ENCODE data around the gene ADARB2. TPM values are rescaled to one million over a fixed set of nuclear protein-coding genes. Genes with fewer than 3 reads are reported as not detected.

Gene ADARB2
- total RNA-seq, 4 donors from 2014 or later: 2.3 to 3.7 (median 2.6) TPM

DNA sequence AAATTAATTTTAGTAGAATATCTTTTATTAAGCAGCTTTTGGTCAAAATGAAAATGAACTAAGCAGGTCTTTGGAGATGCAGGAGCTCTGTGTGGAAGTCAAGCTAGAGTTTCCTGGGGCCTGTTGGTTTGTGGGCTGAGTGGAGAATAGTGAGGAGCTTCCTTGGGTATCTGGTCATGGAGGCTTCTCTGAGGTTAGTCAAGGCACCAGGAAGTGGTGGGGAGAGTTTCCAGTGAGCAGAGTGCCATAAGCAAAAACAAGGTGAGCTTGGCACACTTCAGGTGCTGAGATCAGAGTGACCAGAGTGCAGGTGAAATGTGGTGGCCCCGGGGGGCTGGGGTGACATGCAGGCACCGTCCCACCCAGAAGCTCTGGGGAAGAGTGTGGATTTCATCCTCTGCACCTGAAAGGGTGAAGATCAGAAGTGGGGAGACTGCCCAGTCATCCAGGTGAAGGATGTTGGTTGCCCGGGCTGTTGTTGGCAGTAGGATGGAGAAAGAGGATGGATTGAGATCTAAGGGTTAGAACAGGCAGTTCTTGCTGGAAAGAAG is 603.8 kb downstream of the ADARB2 start:
- Histone ChIP-seq H3K27me3 (no peaks in the 10 kb centered on the region), H3K4me1 (no peaks in the 10 kb centered on the region), H3K27ac (replicated peaks in 1 of 4) (no peak overlapping the region), H3K36me3 (peaks cover 17 to 52% (median 36%) of the 10 kb centered on the region in 4 donors), H3K9me3 (peaks cover 0 to 5% (median 2%) of the 10 kb centered on the region in 4 donors), H3K4me3 (no peak overlapping the region)
- intact Hi-C loops (cut with DNase I): no loop called here
- TF ChIP-seq POLR2A (IDR thresholded peaks at IDR 0.05; ENCODE audit: low read depth): no peak
- TF ChIP-seq, protein P1, sequence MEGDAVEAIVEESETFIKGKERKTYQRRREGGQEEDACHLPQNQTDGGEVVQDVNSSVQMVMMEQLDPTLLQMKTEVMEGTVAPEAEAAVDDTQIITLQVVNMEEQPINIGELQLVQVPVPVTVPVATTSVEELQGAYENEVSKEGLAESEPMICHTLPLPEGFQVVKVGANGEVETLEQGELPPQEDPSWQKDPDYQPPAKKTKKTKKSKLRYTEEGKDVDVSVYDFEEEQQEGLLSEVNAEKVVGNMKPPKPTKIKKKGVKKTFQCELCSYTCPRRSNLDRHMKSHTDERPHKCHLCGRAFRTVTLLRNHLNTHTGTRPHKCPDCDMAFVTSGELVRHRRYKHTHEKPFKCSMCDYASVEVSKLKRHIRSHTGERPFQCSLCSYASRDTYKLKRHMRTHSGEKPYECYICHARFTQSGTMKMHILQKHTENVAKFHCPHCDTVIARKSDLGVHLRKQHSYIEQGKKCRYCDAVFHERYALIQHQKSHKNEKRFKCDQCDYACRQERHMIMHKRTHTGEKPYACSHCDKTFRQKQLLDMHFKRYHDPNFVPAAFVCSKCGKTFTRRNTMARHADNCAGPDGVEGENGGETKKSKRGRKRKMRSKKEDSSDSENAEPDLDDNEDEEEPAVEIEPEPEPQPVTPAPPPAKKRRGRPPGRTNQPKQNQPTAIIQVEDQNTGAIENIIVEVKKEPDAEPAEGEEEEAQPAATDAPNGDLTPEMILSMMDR (IDR thresholded peaks at IDR 0.05): no peak
- peak; percentile 68 for DNase-seq (ENCODE audit: extremely low spot score)
- WGBS: 100% methylated on average over 3 of the region's 3 CpGs

GRCh38 chr10:1132584-1132983 is 604.7 kb downstream of the ADARB2 start:
- TF ChIP-seq POLR2A (IDR thresholded peaks at IDR 0.05; ENCODE audit: low read depth): no peak
- no peak for TF ChIP-seq POLR2AphosphoS5 (IDR thresholded peaks at IDR 0.05)
- TF ChIP-seq, protein P1 (IDR thresholded peaks at IDR 0.05): no peak
- TF ChIP-seq EP300 (IDR thresholded peaks at IDR 0.05): no peak
- no peak overlapping the region for H3K27ac ChIP-seq (replicated peaks in 1 of 4)
- peak; percentile 47 for DNase-seq (ENCODE audit: extremely low spot score)
- intact Hi-C loops (cut with DNase I): no loop called here
- peaks cover 17 to 62% (median 43%) of the 10 kb centered on the region in 4 donors for H3K36me3 ChIP-seq
- WGBS: 88% methylated on average over 9 of the region's 10 CpGs
- H3K4me3 ChIP-seq: no peak overlapping the region
- no peaks in the 10 kb centered on the region for H3K27me3 ChIP-seq
- H3K9me3 ChIP-seq: no peaks in the 10 kb centered on the region
- no peaks in the 10 kb centered on the region for H3K4me1 ChIP-seq

- Histone ChIP-seq H3K27me3 (no peaks in the 10 kb centered on the region), H3K4me3 (no peak overlapping the region), H3K4me1 (no peaks in the 10 kb centered on the region), H3K36me3 (peaks cover 17 to 73% (median 51%) of the 10 kb centered on the region in 4 donors), H3K27ac (replicated peaks in 1 of 4) (no peak overlapping the region), H3K9me3 (no peaks in the 10 kb centered on the region)
- intact Hi-C loops (cut with DNase I): no loop called here
- no peak for TF ChIP-seq EP300 (IDR thresholded peaks at IDR 0.05)
- no peak for TF ChIP-seq POLR2A (IDR thresholded peaks at IDR 0.05; ENCODE audit: low read depth)
- TF ChIP-seq POLR2AphosphoS5 (IDR thresholded peaks at IDR 0.05): no peak
- TF ChIP-seq, protein P1 (IDR thresholded peaks at IDR 0.05): no peak
- 91% methylated on average over 12 of the region's 12 CpGs for WGBS
- DNase-seq (ENCODE audit: extremely low spot score): peak; percentile 72
Observed at GRCh38 chr10:1130995-1131790, 606.1 kb downstream of the ADARB2 start.

- no peaks in the 10 kb centered on the region for H3K9me3 ChIP-seq
- no peak overlapping the region for H3K4me3 ChIP-seq
- H3K4me1 ChIP-seq: no peaks in the 10 kb centered on the region
- no peak overlapping the region for H3K27ac ChIP-seq (replicated peaks in 1 of 4)
- DNase-seq (ENCODE audit: extremely low spot score): no peak
- intact Hi-C loops (cut with DNase I): no loop called here
- no peaks in the 10 kb centered on the region for H3K27me3 ChIP-seq
- peaks cover 25 to 81% (median 60%) of the 10 kb centered on the region in 4 donors for H3K36me3 ChIP-seq
- TF ChIP-seq POLR2AphosphoS5 (IDR thresholded peaks at IDR 0.05): no peak
- TF ChIP-seq, protein P1 (IDR thresholded peaks at IDR 0.05): no peak
- TF ChIP-seq POLR2A (IDR thresholded peaks at IDR 0.05; ENCODE audit: low read depth): no peak
- TF ChIP-seq EP300 (IDR thresholded peaks at IDR 0.05): no peak
- 98% methylated on average over 10 of the region's 10 CpGs for WGBS
Observed at GRCh38 chr10:1130226-1130625, 607.1 kb downstream of the ADARB2 start.

All from esophagus muscularis mucosa (tissue), 4 donors.